DOHH2 (cell line): Measurements from ENCODE around the gene CCN5.

ENCODE experiments used
- CTCF ChIP-seq: fragments of 200-600 bp; sonication (generic); IDR thresholded peaks from one replicate; pipeline ENCODE4 v1.5.1; 2014; ENCODE audit warnings: antibody characterized with exemption, mild to moderate bottlenecking, low read depth, low read length; ENCODE audit not compliant: poor library complexity, severe bottlenecking
- EZH2phosphoT487 ChIP-seq: fragments of 200-600 bp; sonication (generic); IDR thresholded peaks from 2 replicates; pipeline ENCODE4 v1.6.1; 2017; ENCODE audit warnings: borderline replicate concordance, mild to moderate bottlenecking, antibody characterized with exemption, low read length, moderate library complexity, mixed read lengths

GRCh38 chr20:44748005-44748370, 32.8 kb downstream of the CCN5 start:
- TF ChIP-seq CTCF: no peak
- TF ChIP-seq EZH2phosphoT487: no peak
